A673 (cell line): Measurements from ENCODE around the gene GRIN2A.

ENCODE experiments used
- EZH2 ChIP-seq: fragments of 200-600 bp; sonication (generic); IDR thresholded peaks from 2 replicates; pipeline ENCODE4 v1.6.1; 2017; ENCODE audit warnings: borderline replicate concordance, low read depth, mild to moderate bottlenecking, mixed read lengths, antibody characterized with exemption, low read length; ENCODE audit not compliant: poor library complexity, severe bottlenecking
- TF ChIP-seq, protein P1 (sequence below): fragments of 300-800, 200-600 bp; sonication (generic); conservative IDR thresholded peaks from 2 replicates; pipeline ENCODE4 v1.5.1; 2017; ENCODE audit warnings: low read depth, mild to moderate bottlenecking, antibody characterized with exemption, low read length, moderate library complexity, mixed read lengths

DNA sequence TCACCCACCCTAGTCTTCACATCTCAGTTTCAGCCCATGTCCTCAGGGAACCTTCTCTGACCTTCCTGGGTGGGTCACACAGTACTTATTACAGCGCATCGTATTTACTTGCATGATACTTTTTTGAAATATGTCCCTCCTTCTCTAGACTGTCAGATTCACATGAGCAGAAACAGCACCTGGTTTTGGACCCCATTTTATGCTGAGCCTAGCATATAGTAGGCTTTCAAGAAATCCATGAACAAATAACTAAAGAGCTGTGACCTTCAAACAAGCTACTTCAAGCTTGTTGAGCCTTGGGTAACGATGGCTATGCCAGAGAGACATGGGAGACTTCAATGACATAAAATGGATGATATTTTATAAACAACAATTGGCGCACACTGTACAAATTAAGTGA is 150.3 kb downstream of the GRIN2A start:
- TF ChIP-seq, protein P1, sequence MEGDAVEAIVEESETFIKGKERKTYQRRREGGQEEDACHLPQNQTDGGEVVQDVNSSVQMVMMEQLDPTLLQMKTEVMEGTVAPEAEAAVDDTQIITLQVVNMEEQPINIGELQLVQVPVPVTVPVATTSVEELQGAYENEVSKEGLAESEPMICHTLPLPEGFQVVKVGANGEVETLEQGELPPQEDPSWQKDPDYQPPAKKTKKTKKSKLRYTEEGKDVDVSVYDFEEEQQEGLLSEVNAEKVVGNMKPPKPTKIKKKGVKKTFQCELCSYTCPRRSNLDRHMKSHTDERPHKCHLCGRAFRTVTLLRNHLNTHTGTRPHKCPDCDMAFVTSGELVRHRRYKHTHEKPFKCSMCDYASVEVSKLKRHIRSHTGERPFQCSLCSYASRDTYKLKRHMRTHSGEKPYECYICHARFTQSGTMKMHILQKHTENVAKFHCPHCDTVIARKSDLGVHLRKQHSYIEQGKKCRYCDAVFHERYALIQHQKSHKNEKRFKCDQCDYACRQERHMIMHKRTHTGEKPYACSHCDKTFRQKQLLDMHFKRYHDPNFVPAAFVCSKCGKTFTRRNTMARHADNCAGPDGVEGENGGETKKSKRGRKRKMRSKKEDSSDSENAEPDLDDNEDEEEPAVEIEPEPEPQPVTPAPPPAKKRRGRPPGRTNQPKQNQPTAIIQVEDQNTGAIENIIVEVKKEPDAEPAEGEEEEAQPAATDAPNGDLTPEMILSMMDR, result no peak
- TF ChIP-seq EZH2, result no peak
